ENCODE data around the gene LIMS2. TPM values are rescaled to one million over a fixed set of nuclear protein-coding genes. Genes with fewer than 3 reads are reported as not detected.

LIMS2 gene
- total RNA-seq, 1 donor from 2014 or later, result 6.2 TPM

DNA sequence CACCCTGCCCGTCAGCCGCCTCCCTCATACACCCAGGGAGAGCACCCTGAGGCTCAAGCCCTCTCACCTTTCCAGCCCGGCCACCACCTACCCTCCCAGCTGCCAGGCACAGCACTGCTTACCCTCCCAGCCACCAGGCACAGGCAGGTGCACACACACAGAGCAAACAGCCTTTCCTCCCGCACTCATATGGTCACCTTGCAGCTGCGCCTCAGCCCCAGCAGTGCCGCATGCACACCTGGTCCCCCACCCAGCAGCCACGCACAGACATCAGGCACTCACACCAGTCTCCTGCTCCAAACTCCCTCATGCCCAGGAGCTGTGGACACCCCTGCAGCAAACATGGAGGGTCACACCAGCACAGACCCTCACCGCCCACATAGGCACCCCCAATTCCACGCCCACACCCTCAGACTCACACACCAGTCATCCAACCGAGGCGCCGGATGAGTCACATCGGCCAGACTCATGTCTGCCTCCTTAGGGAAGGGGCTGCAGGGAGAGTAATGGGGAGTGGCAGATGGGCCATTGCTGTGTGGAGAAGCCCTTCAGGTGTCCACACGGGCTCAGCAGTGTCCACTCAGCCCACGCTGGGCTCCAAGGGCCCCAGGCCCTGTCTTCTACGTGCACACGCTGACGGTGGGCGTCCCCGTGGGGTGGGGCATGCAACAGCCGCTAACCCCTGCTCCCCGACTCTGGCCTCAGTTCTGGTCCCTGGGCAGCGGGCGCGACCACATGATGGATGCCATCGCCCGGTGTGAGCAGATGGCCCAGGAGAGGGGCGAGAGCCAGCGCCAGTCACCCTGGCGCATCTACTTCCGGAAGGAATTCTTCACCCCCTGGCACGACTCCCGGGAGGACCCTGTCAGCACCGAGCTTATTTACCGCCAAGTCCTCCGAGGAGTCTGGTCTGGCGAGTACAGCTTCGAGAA, 51.7 kb downstream of the LIMS2 start:
- H3K27me3 Mint-ChIP-seq, result peaks cover 10% of the 10 kb centered on the region

DNA sequence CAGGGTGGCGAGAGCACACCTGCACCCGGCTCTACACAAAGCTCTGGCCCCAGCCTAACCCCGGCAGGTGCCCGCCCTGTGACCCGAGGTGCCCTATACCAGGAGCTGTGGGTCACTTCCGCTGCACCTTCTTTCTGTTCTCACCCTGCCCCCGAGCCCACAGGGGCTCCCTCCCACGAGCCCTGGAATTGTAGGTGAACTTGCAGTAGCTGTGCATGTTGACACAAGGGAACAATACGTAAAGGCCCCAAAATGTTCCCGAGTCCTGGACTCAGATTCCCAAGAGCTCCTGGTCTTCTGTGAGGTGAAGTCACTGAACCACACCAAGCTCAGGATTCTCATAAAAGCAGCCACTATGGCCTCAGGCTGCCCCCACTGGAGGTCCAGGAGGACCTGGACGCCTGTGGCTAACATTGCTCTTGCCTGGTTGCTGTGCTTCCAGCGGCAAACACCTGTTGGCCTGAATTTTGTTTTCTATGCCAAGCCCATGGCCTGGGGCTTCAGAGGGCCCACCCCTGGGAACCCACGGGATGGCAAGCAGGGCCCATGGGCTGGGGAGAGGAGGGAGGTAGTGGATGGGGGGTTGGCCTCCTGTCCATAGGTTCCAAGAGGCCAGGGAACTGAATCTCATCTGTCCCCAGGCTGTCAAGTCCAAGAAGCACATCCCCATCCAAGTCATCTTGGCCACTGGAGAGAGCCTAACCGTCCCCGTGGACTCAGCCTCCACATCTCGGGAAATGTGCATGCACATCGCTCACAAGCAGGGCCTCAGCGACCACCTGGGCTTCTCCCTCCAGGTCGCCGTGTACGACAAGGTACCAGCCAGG, 52.6 kb downstream of the LIMS2 start:
- Mint-ChIP-seq H3K27ac (no peak overlapping the region), H3K9me3 (ENCODE audit: low read depth) (peaks cover 2% of the 10 kb centered on the region), H3K4me3 (ENCODE audit: low read depth) (no peak overlapping the region), H3K36me3 (ENCODE audit: insufficient read depth) (no peaks in the 10 kb centered on the region), H3K4me1 (ENCODE audit: low read depth) (peaks cover 2% of the 10 kb centered on the region), H3K27me3 (peaks cover 13% of the 10 kb centered on the region)
- no peak for DNase-seq (ENCODE audit: low spot score, unreplicated experiment)
- TF ChIP-seq, protein P1, sequence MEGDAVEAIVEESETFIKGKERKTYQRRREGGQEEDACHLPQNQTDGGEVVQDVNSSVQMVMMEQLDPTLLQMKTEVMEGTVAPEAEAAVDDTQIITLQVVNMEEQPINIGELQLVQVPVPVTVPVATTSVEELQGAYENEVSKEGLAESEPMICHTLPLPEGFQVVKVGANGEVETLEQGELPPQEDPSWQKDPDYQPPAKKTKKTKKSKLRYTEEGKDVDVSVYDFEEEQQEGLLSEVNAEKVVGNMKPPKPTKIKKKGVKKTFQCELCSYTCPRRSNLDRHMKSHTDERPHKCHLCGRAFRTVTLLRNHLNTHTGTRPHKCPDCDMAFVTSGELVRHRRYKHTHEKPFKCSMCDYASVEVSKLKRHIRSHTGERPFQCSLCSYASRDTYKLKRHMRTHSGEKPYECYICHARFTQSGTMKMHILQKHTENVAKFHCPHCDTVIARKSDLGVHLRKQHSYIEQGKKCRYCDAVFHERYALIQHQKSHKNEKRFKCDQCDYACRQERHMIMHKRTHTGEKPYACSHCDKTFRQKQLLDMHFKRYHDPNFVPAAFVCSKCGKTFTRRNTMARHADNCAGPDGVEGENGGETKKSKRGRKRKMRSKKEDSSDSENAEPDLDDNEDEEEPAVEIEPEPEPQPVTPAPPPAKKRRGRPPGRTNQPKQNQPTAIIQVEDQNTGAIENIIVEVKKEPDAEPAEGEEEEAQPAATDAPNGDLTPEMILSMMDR (IDR thresholded peaks at IDR 0.05; ENCODE audit: unreplicated experiment), result no peak

More for the DNA sequence above, 51.7 kb downstream of the LIMS2 start:
- DNase-seq (ENCODE audit: low spot score, unreplicated experiment), result no peak
- TF ChIP-seq, protein P1 (IDR thresholded peaks at IDR 0.05; ENCODE audit: unreplicated experiment), result no peak
- Mint-ChIP-seq H3K36me3 (ENCODE audit: insufficient read depth) (no peaks in the 10 kb centered on the region), H3K4me3 (ENCODE audit: low read depth) (no peak overlapping the region), H3K27ac (peak overlapping the region; percentile 57), H3K4me1 (ENCODE audit: low read depth) (peaks cover 2% of the 10 kb centered on the region), H3K9me3 (ENCODE audit: low read depth) (no peaks in the 10 kb centered on the region)

DNA sequence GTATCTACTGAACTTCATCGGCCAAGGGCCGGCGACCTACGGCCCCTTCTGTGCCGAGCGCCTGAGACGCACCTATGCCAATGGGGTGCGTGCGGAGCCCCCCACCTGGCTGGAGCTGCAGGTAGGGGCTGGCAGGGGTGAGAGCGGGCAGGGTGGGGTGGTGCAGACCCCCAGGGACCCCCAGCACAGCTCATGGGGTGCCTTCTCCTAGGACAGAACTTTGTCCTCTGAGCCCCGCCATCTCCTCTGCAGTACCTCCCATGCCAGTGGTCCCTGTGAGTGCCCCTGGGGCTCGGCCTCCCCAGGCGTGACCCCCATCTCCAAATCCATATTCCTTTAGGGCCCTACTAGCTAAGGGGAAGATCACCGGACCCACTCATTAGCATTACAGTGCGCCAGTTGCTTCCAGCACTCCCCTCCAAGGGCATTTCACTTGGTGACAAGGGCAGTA, 53.3 kb downstream of the LIMS2 start:
- H3K36me3 Mint-ChIP-seq (ENCODE audit: insufficient read depth), result no peaks in the 10 kb centered on the region
- no peak overlapping the region for H3K4me3 Mint-ChIP-seq (ENCODE audit: low read depth)
- H3K9me3 Mint-ChIP-seq (ENCODE audit: low read depth), result peaks cover 3% of the 10 kb centered on the region
- no peak for DNase-seq (ENCODE audit: low spot score, unreplicated experiment)
- H3K27ac Mint-ChIP-seq, result no peak overlapping the region
- peaks cover 13% of the 10 kb centered on the region for H3K27me3 Mint-ChIP-seq
- H3K4me1 Mint-ChIP-seq (ENCODE audit: low read depth), result peaks cover 2% of the 10 kb centered on the region
- TF ChIP-seq, protein P1 (IDR thresholded peaks at IDR 0.05; ENCODE audit: unreplicated experiment), result no peak

DNA sequence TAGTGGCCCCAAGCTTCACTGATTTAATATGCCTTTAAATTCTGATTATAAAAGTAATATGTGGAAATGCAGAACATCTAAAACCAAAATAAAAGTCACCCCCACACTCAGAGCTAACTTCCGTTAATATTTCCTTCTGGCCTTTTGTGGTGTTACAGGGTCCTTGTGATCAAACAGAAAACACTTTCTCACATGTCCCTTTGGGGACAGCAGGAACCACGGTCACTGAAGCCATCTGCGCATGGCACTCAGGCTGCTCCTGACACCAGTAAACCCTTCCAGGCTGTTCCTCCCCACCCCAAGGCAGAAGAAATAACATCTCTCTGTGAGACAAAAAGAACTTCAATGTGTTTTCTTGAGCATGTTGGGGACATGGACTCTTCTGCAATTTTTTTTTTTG, 54.5 kb downstream of the LIMS2 start:
- no peaks in the 10 kb centered on the region for H3K36me3 Mint-ChIP-seq (ENCODE audit: insufficient read depth)
- peaks cover 12% of the 10 kb centered on the region for H3K27me3 Mint-ChIP-seq
- H3K4me1 Mint-ChIP-seq (ENCODE audit: low read depth), result peaks cover 2% of the 10 kb centered on the region
- TF ChIP-seq, protein P1 (IDR thresholded peaks at IDR 0.05; ENCODE audit: unreplicated experiment), result no peak
- DNase-seq (ENCODE audit: low spot score, unreplicated experiment), result no peak
- no peak overlapping the region for H3K4me3 Mint-ChIP-seq (ENCODE audit: low read depth)
- no peak overlapping the region for H3K27ac Mint-ChIP-seq
- H3K9me3 Mint-ChIP-seq (ENCODE audit: low read depth), result peaks cover 3% of the 10 kb centered on the region
